Globus pallidus (tissue), 1 donor: ENCODE measurements around the gene MAP3K5.

Source experiments
- DNase-seq: peaks from one replicate; pipeline ENCODE4 v3.0.0-alpha.2; 2015; ENCODE audit warnings: low spot score

MAP3K5 gene

DNA sequence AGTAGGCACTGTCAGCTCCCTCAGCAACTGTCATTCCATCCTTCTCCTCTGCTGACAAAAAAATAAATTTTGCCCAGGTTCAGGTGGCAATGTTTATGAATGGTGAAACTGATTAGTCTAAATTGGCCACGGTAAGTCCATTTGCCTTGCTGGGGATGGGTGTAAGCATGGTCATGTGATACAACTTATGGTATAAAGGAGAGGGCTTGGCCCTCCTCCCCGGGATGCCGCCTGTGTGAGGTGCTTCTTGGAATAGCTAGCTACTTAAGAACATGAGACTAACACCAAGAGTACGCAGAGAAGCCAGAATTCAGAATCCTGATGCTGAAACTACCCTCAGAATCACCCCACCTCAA lies 147.7 kb downstream of the MAP3K5 start:
- no peak for DNase-seq

DNA sequence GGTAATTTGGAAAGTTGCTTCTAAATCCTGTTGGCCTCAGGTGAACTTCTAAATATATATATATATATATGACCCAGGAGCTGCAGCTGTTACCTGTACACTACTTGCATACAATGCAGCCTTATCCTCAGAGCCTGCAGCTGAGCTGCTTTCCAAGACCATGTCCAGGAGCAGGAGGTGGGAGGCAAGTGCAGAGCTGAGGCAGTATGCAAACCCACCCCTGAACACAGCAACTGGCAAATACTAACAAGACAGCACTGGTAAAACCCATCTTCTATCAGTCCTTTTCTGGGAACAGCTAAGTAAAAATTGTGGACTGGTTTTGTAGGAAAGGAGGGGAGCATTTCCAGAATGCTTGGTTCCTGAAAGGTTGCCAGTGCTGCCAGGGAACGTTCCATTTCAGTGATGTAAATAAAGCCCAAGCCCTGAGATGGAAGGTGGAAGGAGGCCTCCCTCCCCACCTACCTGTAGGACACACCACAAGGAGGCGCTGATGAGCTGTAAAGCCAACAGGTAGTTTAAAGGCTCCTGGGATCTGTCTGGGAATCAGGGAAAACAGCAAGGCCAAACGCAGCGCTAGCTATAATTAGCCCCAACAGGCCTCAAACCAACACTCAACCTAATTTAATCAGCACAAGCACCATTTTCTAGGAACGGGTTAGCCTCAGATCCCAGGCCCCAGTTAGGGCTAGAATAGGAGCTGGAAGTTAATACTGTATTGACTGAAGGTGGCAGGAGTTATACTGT lies 148.3 kb downstream of the MAP3K5 start:
- DNase-seq, result peak; percentile 50

DNA sequence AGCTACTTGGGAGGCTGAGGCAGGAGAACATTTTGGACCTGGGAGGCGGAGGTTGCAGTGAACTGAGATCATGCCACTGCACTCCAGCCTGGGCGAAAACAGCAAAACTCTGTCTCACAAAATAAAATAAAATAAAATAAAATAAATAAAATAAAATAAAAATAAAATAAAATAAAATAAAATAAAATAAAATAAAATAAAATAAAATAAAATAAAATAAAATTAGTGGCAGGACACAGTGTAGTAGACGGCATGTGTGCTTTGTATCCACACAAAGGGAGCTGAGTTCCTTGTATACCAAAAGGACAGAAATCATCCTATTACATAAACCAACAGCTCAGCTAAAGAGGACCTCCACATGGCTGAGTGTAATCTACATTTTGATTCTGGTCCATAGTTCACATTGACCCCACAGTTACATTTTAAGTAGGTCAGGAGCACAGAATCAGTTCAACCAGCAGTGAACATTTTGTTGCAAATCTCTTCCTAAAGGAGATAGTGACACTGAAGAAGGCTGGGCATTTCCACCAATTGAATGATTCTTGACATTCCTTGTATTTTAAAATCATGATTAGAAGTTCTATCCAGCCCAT lies 150.3 kb downstream of the MAP3K5 start:
- no peak for DNase-seq

DNA sequence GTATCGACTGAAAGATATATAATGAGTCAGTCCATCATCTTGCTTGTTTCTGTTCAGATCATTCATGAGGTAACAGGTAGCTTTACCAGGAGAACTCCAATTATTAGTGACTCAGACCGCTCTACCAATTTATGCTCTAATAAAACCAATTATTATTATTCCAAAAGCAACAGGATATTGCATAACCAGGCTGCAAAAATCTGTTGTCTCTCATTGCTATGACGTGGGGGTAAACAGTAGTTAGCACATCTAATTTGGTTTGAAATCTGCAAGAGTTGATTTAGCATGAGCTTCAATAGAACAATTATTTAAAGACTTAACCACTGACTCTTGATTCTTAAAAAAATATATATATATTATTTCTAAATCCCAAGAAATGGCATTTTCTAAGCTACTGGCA lies 151.1 kb downstream of the MAP3K5 start:
- no peak for DNase-seq

DNA sequence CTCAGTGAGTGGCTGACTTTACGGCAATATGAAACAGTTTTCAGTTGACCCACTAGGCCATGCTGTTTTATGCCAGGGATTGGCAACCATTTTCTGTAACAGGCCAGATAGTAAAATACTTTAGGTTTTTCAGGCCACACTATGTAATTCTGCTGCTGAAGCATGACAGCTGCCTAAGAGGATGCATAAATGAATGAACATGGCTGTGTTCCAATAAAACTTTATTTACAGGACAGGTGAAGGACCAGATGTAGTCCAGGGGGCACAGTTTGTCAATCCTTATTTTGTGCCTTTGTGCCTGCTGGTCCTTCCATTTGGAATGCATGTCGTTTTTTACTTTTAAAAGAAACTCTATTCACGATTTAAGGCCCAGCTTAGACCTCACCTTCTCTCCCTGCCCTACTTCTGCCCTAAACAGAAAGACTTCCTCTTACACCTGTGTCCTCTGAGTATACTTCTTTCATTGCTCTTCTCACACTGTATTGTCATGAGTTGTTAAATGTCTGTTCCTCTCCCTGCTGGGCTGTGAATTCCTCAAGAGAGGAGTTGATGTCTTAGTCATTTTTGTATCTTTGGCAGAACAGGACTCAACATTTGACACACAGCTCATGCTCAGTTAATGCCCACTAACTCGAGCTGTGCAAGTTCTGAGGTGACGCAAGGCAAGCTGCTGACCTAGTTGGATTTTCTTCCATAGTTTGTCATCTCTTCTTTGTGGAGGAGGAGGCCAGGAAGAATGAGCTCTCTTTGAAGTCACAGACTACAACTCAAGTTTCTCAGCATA lies 152.0 kb downstream of the MAP3K5 start:
- no peak for DNase-seq

DNA sequence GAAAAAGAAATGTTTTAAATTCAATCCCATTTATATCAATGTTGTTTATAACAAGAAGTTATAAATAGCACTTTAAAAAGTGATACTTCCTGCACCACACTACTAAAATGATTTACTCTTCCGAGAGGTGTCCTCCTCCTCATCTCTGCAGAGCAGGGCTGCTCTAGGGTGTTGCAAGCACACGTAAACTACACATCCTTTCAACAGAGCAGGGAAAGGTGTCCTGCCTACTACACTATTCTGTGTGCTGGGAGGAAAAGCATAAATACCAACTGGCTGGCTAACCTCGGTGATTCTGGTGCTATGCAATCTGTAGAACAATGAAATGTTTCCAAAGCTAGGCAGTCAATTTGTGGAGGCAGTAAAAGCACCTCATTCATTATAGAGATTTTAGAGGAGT lies 152.6 kb downstream of the MAP3K5 start:
- no peak for DNase-seq

DNA sequence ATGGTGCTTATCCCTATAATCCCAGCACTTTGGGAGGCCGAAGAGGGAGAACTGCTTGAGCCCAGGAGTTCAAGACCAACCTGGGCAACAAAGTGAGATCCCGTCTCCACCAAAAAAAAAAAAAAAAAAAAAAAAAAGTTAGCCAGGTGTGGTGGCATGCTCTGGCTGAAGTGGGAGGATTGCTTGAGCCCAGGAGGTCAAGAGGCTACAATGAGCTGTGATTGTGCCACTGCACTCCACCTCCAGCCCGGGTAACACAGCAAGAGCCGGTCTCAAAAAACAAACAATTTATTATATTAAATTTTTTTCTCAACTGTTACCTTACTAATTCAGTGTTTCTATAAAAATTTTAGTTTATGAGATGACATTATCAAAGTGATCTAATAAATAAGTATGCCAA lies 156.7 kb downstream of the MAP3K5 start:
- DNase-seq, result no peak

DNA sequence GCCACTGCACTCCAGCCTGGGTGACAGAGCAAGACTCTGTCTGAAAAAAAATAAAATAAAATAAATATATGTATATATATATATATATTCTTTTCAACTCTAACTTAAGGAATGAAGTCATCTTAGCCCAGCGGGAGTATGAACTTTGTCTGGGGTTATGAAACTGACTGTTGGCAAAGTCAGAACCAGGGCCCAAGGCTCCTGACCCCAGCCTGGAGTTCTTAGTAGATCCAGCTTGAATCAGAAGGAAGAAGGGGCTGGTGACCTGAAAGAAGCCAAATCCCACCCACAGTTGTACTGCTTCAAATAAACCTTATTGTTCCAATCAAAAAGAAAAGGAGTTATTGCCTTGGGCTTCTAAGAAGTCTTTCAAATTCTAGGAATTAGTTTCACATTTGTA lies 158.9 kb downstream of the MAP3K5 start:
- no peak for DNase-seq

DNA sequence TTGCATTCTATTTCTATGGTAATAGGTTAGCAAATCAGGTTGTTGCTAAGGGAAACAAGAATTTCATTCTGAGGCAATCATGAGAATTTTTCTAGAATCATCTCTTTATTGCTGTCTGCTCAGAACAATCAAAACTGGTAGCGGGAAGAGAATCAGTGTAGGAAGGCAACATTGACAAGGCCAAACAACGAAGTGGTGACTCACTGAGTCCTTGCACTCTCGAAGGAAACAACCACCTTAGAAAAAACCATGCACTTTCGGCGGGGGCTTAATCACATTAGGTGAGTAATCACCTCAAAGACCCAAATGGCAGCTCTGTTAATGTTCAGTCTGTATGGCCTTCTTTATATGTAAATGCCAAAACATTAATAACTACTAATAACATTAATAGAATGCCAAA lies 163.3 kb downstream of the MAP3K5 start:
- DNase-seq, result no peak

DNA sequence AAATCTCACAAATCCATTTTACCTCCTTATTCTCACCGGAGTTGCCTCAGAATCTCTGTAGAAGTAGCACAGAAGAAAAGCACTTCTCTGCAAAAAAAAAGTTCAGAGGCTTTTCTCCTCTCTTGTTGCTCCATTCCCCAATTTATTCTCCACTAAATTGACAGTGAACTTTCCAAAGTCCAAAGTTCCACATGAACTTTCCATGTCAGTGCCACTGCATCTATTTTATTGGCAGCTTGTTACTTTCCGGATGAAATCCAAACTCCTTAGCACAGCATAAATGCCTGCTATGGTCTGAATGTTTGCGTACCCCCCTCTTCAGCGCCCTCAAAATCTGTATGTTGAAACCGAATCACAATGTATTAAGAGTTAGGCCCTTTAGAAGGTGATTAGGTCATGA lies 165.1 kb downstream of the MAP3K5 start:
- no peak for DNase-seq

DNA sequence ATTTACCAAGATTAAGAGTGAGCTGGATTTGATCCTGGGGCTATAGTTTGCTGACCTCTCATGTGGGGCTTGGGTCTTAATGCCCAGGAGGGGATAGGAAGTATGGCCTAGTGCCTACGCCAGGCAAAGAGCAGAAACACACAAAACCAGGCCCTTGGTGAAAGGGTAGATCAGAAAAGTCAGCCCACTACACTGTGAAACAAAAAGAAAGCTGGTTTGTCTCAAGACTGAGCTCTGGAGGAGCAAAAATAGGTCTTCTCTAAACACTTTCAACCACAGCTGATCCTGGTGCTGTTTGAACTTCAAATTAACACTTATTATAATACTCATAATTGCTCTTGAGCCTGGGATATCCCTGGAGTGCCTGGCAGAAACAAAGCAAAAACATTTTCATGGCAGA lies 167.0 kb downstream of the MAP3K5 start:
- DNase-seq, result no peak

DNA sequence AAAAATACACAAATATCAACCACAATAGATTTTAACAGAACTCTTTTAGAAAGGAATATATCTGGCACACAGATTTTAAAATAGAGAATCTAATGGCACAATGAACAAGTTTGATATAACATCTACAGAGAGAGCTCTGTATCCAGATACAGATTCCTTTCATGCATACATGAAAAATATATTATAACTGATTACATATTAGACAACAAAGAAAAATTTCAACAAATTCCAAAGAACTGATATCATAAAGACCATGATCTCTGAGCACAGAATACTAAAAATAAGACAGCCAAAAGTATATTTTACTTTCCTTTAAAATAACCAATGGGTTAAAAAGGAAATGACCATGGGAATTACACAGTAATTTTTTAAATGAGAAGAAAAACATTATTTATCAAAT lies 167.9 kb downstream of the MAP3K5 start:
- no peak for DNase-seq

DNA sequence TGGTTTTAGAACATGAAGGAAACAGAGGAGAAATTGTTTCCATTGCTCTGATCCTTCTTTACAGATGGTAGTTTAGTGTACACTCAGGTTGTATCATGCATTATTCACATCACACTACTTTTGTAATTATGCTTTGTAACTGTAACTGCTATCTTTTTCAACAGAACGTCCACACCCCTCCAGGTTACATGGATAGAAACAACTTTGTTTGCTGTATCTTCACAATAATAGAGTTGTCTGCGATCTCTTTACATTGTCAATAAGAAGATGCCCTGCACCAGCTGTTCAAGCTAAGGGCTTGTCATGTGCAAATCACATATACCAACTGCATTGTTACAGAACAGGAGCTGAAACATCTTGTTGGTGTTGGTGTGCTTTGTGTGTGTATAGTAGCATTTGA lies 174.2 kb downstream of the MAP3K5 start:
- no peak for DNase-seq

DNA sequence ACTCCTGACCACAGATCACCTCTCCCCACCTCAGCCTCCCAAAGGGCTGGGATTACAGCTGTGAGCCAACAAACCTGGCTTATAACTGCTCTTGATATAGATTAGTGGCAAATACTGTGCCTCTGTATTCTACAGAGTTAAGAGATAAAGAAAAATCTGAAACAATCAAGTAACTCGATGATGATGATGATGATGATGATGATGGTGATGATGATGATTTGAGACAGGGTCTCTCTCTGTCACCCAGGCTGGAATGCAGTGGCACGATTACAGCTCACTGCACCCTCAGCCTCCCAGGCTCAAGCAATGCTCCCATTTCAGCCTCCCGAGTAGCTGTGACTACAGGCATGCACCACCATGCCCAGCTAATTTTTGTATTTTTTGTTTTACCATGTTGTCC lies 175.8 kb downstream of the MAP3K5 start:
- DNase-seq, result no peak

DNA sequence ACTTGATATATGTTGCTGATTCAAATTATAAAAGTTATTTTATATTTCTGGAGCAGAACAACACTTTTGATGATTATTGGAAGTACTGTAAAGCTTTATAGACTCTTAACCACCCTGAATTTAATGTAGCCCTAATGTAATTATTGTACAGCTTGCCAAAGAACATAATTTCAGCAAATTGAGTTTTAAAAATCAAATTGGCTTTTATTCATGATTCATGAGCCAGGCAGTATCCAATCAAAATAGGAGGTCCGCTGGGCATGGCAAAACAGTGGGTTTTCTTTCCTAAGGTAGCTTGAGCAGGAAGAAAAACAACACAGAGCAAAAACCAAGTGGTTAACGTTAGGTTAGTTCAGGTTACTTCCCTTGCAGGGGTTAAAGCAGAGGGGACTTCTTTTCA lies 177.3 kb downstream of the MAP3K5 start:
- DNase-seq, result no peak

DNA sequence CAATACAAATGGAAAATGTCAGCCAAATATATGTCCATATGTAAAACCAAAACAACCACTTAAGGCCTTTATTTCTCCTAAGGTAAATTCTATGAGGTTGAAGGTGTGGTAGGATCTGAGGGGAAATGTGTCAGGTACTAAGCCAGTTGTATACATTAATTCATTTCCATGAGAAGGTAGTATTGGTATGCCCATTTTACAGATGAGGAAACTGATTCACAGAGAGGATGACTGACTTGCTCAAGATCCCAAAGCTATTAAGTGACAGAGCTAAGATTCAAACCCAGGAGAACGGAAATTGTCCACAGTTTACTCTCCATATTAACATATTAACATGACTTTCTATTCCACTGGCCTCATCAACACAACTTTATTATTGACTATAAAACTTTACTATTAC lies 177.9 kb downstream of the MAP3K5 start:
- DNase-seq, result no peak

DNA sequence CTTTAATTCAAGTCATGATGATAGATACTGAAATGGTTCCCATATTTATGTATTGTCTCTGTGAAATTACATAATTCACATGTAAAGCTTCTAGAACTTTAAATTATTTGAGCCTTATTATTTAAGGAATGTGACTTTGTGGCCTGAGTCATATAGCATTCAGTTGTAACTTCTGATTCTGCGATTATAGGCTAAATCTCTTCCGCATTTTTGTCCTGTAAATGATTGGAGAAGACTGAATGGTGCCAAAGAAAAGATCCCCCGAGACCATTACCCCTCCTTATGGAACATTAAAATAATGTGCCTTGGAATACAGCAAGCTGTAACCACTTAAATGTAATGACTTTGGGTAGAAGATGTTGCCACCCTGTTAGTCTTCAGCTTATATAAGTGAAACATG lies 178.8 kb downstream of the MAP3K5 start:
- DNase-seq, result no peak

DNA sequence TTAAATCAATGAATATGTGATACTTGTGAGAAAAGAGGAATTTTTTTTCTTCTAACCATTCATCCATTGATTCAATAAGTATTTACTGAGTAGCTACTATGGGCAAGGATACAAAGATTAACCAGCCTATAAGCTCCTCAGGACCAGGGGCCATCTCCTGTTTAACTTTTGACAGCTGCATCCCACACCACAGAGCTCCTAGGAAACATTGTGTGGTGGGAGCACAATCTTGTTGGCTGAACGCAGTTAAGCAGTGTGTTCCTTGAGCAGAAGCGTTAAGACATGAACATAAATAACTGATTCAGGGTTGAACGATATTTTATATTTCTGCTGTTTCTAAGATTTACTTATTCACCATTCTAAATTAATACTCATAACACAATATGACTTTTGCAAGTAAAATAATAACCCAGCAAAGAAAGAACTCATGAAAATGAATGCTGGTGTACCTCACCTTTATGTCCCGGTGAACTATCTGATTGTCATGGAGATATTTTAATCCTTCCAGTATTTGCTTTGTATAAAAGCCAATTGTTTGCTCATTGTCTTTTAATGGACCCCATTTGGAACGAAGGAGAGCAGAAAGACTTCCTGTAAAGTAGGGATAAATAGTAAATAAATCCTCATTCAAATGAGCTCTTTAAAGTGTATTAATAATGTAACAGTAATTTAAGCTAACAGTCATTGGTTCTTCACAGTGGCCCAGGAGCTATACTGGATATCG lies 179.4 kb downstream of the MAP3K5 start:
- DNase-seq, result no peak

DNA sequence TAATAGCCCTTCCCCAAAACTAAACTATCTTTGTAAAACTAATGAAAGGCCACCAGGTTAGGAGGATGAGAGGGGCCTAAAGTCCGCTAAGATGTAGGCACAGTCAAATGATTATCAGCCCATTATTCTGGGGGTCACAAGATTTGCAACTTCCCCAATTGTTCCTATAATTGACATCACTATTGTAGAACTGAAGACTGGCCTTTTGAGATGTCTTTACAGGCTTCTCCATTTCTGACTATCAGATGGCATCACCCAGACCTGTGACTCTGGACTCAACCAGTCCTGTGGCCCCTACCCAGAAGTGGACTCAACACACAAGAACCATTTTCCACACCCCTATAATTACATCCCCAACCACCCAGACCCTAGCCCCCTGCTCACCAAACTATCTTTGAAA lies 180.5 kb downstream of the MAP3K5 start:
- no peak for DNase-seq

DNA sequence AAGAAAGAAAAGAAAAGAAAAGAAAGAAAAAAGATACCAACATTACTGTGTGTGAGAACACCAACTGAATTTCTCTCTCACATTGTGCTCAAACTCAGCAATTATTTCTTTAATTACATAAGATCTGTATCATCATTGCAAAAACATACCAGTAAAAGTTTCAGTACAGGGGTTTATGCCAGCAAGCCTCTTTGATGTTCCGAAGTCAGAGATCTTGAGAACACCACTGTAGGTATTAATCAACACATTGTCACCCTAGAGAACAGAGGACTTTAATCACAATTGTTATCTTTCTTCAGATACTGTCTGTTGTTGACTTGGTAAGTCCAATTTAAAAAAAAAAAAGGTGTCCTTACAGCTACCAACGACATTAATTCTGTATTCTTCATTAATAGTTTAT lies 181.1 kb downstream of the MAP3K5 start:
- no peak for DNase-seq

DNA sequence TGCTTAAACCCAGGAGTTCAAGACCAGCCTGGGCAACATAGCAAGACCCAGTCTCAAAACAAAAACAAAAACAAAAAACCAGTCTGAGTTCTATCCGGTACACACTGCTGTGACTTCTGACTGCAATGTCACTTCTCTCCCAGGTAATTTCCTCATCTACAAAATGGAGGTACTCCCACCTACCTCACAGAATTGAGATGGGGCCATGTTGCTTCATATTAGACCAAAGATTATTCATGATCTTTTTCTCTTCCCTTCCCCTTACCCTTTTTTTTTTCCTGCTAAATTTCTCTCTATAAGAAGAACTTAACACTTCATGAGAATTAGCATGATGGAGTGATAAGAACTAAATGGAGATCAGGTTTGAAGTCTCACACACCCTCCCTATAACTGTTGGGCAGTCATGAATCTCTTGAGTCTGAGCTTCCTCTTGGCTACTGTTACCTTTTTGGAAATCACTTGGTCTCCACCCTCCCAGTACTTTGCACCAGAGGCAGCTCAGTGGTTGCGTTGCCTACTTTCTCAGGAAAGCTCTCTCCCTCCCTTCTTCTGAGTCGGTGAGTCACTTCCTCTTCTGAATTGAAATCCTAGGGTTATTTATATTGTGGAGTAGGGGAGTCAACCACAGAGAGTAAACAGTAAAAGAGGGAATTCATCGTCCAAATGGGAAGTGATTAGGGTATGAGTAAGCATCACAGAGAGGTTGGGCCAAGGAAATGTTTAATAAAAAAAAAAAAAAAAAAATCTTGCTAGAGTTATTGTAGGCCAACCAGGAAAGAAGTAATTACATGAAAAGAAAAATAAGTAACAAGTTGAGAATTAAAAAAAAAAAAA lies 182.2 kb downstream of the MAP3K5 start:
- DNase-seq, result peak; percentile 5

DNA sequence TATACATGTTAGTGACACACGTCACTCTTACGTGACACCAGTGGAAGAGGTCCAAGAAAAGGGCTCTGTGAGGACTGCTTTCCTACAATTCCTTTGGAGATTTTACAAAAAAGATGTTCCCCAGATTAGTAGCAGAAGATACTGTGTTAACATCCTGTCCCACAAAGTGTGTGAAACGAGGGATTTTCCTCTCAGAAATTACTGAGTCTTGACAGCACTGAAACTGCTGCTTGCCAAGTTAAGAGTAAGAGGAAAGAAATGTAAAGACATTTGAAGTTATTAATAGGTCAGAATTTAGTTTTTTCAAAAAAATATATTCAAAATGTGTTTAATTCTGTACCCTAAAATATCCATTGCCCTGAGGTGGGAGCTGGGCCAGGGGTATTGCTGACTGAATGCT lies 183.3 kb downstream of the MAP3K5 start:
- no peak for DNase-seq
